ENCODE results near the gene CD19.
"Not testable (repeated sequence)": the region's sequence is repeated elsewhere in the genome, so short reads cannot be mapped to it uniquely, and the experiment has no call there.

Gene CD19

DNA sequence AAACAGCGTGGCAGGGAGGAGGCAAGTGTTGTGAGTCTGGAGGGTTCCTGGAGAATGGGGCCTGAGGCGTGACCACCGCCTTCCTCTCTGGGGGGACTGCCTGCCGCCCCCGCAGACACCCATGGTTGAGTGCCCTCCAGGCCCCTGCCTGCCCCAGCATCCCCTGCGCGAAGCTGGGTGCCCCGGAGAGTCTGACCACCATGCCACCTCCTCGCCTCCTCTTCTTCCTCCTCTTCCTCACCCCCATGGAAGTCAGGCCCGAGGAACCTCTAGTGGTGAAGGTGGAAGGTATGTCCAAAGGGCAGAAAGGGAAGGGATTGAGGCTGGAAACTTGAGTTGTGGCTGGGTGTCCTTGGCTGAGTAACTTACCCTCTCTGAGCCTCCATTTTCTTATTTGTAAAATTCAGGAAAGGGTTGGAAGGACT is at the start of gene CD19:
Gene CD19 (plus strand): TSS at position 171 of the 425 bp plus-strand sequence. CDS start 30 bp downstream, at position 201.
- no peak for FAIRE-seq
- no peak for DNase-seq (ENCODE audit: low spot score)

DNA sequence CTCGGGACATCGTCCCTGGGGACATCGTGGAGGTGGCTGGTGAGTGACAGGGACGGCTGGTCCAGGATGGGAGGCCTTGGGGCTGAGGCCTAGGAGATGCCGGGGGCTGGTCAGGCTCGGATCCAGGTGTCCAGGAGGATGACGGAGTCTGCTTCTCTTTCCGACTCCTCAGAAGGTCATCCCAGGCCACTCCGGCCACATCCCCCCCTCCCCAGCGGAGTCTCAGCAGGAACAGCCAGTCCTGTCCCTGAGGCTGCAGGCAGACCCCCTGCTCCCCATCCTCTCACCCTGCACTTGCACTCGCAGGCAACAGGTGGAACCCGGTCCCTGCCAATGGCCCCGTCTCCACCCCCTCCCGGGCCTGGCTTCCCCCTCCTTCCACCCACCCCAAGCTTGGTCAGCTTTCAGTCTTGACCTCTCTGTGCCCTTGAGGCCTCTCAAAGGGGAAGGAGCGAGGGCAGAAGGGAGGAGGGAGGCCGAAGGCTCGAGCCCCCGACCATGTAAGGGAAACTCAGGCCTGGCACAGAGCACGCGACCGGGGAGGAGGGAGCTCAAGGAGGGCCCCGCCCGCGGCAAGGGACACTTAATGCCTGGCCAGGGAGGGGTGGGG is 49.1 kb upstream of the CD19 start:
- DNase-seq (ENCODE audit: low spot score) = no peak
- FAIRE-seq = no peak

DNA sequence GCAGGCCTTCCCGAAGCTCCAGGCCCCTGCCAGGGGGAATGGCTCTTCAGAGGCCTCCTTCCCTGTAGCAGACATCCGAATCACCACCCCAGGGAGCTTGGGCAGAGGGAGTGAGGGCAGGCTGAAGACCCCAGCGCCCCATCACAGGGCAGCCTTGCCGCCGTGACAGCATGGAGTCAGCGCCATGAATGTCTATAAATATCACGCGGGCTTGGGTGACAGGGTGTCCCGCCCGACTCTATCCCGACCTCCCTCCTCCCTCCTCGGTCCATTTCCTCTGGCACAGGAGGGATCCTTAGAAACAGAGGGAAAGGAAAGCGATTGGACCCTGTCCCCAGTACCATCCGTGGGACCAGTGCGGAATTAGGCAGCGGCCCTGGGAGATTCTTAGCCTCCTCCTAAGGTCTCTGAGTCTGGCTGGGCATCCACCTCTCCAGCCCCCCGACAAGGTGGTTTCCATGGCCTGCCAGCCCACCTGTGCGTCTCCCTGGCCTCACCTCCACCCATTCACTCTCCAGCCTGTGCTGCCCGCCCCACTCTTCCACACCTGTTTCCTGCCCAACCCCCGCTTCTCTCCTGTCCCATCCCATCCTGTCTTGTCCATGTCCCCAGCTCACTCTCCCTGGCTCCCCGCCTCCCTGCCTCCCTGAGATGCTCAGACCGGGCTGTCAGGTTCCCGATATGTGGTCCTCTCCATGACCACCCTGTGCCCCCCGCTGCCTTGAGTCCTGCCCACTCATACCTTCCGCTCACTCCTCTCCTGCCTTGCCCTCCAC is 48.4 kb upstream of the CD19 start:
- FAIRE-seq = no peak
- DNase-seq (ENCODE audit: low spot score) = no peak

DNA sequence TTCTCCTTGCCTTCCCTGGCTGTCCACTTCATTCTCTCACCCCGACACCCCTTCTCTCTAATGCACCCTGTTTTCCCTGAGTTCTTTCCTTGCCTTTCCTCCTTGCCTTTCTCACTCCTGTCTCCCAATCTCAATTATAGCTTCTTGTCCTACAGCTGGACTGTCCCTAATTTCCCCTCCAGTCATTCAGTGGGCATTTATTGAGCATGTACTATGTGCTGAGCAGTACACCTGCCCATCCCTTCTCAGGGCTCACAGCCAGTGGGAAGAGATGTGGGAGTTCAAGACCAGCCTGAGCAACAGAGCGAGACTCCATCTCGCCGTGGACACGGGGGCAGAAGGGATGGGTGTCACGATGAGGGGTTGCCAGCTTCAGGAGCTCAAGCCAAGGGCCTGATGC is 47.7 kb upstream of the CD19 start:
- FAIRE-seq = no peak

DNA sequence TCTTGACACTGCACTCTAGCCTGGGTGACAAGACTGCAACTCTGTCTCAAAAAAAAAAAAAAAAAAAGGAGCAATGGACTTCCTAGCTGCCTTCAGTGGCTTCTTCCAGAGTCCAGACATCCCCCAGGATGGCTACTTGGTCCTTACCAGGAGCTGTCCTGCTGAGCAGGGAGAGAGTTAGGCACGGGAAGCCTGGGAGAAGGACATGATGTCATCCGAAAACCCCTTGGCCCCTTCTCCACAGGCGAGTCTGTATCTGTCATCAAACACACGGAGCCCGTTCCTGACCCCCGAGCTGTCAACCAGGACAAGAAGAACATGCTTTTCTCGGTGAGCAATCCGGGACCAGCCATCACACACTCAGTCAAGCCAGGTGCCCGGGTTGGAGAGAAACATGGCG is 44.8 kb upstream of the CD19 start:
- FAIRE-seq = no peak
- no peak for DNase-seq (ENCODE audit: low spot score)

More for the DNA sequence above, 47.7 kb upstream of the CD19 start:
- DNase-seq (ENCODE audit: low spot score) = no peak

DNA sequence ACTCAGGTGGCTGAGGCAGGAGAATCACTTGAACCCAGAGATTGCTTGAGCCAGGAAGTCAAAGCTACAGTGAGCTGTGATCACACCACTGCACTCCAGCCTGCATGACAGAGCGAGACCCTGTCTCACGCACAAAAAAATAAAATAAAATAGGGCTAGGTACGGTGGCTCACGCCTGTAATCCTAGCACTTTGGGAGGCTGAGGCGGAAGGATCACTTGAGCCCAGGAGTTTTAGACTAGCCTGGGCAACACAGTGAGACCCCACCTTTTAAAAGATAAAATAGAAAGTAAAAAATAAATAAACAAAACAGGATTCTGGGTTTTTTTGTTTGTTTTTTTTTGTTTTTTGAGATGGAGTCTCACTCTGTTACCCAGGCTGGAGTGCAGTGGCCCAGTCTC is 41.4 kb upstream of the CD19 start:
- not testable (repeated sequence) for DNase-seq (ENCODE audit: low spot score); FAIRE-seq

DNA sequence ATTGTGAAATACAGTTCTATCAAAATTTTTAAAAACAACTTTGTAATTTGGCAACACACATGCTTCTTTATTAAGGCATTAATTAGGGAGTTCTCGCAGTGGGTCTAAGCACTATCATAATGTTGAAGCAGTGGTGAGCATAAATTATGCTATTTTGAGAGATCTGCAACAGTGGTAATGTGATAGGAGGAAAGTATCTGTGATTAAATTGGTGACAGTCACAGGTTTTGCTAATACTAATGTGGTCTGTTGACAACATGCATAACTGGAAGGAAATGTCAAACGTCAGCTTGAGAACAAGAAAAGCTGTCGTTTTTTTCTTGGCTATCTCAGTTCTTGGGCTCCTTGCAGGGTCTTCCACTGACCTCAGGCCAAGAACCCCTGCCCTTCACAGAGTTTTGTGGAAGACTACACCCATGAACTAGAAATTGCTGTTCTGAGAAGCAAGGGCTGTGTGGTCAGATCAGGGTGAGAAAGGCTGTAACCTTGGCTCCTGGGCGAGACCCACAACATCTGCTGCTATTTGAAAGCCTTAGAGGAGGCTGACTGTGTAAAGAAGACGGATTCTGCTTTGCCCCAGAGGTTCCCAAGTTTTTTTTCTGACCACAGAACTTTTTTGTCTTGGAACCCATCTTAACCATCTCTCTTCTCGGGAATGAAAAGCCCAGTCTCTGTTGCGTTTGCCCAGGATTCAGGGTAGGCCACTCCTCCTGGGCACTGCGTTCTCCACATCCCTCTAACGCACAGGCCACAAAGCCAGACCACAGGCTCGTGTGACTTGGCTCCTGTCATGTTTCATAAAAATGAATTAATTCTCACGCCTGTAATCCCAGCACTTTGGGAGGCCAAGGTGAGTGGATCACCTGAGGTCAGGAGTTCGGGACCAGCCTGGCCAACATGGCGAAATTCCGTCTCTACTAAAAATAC is 39.5 kb upstream of the CD19 start:
- DNase-seq (ENCODE audit: low spot score) = no peak
- FAIRE-seq = no peak

DNA sequence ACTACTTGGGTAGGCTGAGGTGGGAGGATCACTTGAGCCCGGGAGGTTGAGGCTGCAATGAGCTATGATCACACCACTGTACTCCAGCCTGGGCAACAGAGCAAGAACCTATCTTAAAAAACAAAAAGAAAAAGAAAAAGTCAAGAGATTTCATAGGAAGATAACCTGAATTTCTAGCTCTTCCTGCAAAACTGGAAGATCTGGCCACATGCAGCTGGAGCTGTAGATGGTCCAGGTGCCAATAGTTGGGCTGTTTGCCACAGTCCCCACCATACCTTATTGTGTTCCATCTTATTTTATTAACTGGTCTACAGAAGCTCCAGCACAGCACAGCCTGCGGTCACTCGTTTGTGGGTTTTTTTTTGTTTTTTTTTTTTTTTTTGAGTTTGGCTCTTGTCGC is 38.5 kb upstream of the CD19 start:
- DNase-seq (ENCODE audit: low spot score) (no peak), FAIRE-seq (no peak)

DNA sequence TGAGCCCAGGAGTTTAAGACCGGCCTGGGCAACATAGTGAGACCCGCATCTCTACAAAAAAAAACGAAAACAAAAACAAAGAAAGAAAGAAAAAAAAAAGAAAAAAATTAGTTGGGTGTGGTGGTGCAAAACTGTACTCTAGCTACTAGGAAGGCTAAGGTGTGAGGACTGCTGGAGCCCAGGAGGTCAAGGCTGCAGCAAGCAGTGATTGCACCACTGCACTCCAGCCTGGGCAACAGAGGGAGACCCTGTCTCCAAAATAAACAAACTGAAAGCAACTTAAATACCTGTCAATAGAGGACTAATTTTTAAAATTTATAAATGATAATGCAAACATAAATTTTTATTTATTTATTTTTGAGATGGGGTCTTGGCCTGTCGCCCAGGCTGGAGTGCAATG is 36.2 kb upstream of the CD19 start:
- no peak for FAIRE-seq
- no peak for DNase-seq (ENCODE audit: low spot score)

DNA sequence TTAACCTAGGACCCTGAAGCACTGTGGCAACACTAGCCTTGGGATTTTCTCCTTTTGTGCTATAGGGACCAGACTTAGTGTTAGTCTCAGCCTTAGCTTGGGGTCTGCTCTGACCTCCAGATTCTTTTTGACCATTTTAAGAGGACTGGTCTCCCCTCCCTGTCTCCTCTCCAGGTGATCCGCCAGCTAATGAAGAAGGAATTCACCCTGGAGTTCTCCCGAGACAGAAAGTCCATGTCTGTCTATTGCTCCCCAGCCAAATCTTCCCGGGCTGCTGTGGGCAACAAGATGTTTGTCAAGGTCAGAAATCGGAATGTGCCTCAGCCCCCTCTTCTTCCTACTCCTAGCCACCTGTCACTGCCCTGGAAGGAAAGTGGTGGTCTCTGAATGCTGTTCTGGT is 33.9 kb upstream of the CD19 start:
- DNase-seq (ENCODE audit: low spot score) (peak; percentile 20), FAIRE-seq (no peak)

DNA sequence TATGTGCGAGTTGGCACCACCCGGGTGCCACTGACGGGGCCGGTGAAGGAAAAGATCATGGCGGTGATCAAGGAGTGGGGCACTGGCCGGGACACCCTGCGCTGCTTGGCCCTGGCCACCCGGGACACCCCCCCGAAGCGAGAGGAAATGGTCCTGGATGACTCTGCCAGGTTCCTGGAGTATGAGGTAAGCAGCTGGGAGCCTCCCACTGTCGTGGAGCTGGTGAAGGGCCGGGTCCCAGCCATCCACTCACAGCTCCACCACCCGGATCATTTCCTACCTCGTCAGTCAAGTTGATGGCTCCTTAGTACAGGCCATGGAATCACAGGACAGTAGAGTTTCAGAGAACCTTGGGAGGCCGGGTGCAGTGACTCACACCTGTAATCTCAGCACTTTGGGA is 33.5 kb upstream of the CD19 start:
- peak; percentile 41 for DNase-seq (ENCODE audit: low spot score)
- no peak for FAIRE-seq

DNA sequence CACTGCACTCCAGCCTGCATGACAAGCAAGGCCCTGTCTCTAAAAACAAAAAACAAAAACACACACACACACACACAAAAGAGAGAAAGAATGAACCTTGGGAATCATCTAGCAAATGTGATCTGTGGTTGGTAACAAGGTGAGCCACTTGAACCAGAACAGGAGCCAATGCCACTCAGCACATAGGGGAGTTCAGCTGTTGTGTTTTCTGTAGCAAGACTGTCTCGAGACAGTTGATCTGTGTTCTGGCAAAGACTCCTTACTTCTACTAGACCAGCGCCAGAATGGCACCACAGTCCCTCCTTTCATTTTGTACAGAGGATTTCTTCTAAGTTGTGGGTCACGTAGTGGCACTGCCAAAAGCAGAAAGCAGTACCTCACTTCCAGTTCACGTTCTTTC is 32.8 kb upstream of the CD19 start:
- FAIRE-seq = no peak
- no peak for DNase-seq (ENCODE audit: low spot score)

DNA sequence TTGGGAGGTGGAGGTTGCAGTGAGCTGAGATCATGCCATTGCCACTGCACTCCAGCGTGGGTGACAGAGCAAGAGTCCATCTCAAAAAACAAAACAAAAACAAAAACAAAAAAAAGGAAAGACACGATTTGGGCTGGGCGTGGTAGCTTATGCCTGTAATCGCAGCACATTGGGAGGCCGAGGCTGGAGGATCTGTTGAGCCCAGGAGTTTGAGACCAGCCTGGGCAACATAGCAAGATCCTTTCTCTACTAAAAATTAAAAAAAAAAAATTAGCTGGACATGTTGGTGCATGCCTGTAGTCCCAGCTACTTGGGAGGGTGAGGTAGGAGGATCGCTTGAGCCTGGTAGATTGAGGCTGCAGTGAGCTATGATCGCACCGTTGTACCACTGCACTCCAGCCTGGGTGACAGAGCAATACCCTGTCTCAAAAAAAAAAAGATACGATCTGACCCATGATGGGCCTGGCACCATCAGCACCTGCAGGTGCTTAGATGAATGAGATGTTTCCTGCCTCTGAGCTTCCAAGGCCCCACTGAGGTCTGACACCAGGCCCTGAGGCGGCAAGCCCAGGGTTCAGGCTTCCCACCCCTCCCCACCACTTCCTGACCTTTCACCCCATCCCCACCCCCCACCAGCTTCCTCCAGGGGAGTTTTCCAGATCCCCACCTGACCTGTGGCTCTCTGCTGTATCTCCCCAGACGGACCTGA is 31.7 kb upstream of the CD19 start:
- FAIRE-seq (no peak), DNase-seq (ENCODE audit: low spot score) (no peak)

DNA sequence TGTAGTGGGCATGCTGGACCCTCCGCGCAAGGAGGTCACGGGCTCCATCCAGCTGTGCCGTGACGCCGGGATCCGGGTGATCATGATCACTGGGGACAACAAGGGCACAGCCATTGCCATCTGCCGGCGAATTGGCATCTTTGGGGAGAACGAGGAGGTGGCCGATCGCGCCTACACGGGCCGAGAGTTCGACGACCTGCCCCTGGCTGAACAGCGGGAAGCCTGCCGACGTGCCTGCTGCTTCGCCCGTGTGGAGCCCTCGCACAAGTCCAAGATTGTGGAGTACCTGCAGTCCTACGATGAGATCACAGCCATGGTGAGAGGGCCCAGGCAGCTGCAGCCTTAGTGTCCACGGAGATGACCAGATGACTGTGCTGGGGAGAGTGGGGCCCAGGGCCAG is 31.2 kb upstream of the CD19 start:
- no peak for FAIRE-seq
- no peak for DNase-seq (ENCODE audit: low spot score)

DNA sequence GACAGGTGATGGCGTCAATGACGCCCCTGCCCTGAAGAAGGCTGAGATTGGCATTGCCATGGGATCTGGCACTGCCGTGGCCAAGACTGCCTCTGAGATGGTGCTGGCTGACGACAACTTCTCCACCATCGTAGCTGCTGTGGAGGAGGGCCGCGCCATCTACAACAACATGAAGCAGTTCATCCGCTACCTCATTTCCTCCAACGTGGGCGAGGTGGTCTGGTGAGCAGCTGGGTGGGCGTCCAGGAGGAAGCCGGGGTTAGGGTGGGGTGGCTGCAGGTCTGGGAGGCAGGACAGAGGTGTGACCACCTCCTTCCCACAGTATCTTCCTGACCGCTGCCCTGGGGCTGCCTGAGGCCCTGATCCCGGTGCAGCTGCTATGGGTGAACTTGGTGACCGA is 29.9 kb upstream of the CD19 start:
- no peak for FAIRE-seq
- DNase-seq (ENCODE audit: low spot score) = no peak

DNA sequence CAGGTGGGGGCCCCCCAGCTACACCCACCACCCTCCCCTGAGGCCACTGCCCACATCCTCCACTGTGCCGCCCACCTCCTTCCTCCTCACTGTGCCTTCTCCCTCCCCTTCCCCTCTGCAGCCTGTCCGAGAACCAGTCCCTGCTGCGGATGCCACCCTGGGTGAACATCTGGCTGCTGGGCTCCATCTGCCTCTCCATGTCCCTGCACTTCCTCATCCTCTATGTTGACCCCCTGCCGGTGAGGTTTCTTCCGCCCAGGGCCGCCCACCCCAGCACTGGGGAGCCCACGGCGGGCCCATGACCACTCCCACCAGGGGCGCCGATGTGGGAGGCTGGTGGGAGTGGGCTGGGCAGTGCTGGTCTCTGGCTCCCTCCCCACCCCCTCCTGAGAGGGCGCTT is 28.9 kb upstream of the CD19 start:
- DNase-seq (ENCODE audit: low spot score) = no peak
- no peak for FAIRE-seq

DNA sequence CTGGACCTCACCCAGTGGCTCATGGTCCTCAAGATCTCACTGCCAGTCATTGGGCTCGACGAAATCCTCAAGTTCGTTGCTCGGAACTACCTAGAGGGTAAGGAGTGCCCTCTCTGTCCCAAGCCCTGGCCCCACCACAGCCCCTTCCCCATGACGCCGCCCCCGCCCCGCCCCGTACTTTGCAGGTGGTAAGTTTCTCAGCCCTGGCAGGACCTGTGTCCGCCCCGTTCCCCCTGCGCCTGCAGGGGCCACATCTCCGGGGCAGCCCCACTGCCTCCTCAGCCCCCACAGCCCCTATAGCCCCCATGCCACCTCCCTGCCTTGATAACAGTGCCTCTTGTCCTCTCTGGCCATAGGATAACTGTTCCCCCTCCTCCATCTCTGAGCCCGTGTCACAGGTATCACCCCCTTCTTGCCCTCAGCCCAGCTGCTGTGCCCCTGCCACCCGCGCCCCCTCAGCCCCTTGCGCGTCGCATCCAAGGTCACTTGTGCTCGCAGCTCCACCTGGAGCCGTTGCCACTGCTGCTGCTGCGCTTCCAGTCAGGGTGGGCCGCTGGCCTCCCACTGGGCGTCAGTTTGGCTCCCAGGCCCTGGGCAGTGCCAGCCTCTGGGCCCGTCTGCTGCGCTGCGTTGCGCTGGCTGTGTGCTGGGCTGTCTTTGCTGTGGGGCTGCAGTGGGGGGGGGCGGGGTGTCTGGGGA is 28.3 kb upstream of the CD19 start:
- DNase-seq (ENCODE audit: low spot score) (no peak), FAIRE-seq (no peak)

DNA sequence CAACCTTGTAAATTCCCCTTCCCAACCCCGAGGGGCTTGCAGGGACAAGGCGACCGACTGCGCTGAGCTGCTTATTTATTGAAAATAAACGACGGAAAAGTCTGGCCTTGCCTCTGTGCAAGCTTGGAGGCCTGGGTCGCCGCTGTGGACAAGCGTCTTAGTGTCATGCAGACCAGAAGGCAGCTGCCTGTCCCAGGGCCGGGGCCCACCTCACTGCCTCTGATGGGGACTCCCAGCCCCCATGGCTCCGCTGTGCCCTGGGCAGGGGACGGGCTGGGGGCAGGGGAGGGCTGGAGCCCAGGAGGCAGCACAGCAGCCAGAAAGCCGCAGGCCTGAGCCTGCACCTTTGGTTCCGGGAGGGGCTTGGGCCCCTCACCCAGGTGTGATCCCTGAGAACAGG is 27.4 kb upstream of the CD19 start:
- no peak for FAIRE-seq
- no peak for DNase-seq (ENCODE audit: low spot score)

DNA sequence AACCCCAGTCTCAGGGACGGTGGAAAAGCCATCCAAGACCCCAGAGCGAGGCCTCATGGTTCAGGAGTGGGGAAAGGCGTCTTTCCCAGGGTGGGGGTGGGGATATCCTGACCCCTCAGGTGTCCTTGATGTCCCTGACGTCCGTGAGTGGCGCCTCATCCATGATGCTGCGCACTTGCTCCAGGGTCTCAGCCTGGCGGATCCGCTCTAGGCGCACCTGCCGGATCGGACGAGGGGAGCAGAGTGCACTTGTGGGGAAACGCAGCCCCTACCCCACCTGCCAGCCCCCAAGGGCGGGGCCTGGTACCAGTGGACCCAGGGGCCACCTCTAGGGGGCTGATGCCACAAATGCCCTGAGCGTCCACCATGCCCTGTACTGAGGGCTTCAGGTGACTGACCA is 26.9 kb upstream of the CD19 start:
- FAIRE-seq = no peak
- DNase-seq (ENCODE audit: low spot score) = no peak

DNA sequence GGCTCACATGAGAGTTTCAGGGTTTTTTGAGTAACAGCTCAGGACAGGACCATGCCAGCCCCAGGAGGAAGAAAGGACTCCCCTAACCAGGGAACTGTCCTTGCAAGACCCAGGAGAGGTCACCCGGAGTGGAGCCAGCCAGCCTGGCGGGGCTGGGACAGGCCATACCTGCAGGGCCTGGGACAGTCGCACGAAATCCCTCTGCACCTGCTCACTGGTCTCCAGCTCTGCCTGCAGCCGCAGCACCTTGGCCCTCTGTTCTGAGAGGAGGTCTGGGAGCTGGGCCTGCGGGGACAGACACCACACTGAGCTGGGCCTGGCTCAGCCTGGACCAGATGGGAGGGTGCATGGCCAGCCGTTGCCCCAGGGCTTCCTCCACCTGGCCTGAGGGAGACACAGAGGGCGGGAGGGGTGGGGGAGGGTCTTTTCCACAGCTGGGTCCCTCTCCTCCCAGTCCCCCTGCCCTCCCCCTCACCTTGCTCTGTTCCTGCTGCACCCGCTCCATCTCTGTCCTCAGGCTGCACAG is 26.5 kb upstream of the CD19 start:
- no peak for DNase-seq (ENCODE audit: low spot score)
- FAIRE-seq = no peak
